Measurements from ENCODE around the gene PFKFB3.

DNA sequence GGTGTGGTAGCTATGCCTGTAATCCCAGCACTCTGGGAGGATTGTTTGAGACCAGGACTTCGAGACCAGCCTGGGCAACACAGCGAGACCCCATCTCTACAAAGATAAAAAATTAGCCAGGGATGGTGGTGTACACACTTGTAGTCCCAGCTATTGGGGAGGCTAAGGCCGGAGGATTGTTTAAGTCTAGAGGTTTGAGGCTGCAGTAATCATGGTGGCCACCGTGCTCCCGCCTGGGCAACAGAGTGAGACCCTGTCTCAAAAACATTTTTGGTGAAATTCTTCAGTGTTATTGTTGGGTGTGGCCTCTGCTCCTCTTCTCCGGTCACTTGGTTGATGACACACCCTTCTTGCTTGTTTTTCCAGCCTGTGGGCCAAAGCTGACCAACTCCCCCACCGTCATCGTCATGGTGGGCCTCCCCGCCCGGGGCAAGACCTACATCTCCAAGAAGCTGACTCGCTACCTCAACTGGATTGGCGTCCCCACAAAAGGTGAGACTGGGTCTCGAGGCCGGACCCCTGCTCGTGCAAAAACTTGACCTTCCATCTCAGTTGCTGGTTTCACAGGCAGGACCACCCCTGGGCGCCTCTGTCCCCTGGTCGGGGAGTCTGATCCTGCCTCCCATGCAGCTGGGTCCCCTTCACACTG is 10.6 kb downstream of the PFKFB3 start:
- TF ChIP-seq, protein P1, sequence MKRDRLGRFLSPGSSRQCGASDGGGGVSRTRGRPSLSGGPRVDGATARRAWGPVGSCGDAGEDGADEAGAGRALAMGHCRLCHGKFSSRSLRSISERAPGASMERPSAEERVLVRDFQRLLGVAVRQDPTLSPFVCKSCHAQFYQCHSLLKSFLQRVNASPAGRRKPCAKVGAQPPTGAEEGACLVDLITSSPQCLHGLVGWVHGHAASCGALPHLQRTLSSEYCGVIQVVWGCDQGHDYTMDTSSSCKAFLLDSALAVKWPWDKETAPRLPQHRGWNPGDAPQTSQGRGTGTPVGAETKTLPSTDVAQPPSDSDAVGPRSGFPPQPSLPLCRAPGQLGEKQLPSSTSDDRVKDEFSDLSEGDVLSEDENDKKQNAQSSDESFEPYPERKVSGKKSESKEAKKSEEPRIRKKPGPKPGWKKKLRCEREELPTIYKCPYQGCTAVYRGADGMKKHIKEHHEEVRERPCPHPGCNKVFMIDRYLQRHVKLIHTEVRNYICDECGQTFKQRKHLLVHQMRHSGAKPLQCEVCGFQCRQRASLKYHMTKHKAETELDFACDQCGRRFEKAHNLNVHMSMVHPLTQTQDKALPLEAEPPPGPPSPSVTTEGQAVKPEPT (CRISPR knock-in tag; IDR thresholded peaks at IDR 0.05; ENCODE audit: low read depth) = no peak
- no peak for TF ChIP-seq ARID2 (CRISPR knock-in tag; IDR thresholded peaks at IDR 0.05; ENCODE audit: borderline replicate concordance)
- TF ChIP-seq CREB1 (IDR thresholded peaks at IDR 0.05) = no peak
- TF ChIP-seq CREB1 (CRISPR knock-in tag; IDR thresholded peaks at IDR 0.05) = no peak
- TF ChIP-seq, protein P2, sequence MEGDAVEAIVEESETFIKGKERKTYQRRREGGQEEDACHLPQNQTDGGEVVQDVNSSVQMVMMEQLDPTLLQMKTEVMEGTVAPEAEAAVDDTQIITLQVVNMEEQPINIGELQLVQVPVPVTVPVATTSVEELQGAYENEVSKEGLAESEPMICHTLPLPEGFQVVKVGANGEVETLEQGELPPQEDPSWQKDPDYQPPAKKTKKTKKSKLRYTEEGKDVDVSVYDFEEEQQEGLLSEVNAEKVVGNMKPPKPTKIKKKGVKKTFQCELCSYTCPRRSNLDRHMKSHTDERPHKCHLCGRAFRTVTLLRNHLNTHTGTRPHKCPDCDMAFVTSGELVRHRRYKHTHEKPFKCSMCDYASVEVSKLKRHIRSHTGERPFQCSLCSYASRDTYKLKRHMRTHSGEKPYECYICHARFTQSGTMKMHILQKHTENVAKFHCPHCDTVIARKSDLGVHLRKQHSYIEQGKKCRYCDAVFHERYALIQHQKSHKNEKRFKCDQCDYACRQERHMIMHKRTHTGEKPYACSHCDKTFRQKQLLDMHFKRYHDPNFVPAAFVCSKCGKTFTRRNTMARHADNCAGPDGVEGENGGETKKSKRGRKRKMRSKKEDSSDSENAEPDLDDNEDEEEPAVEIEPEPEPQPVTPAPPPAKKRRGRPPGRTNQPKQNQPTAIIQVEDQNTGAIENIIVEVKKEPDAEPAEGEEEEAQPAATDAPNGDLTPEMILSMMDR (CRISPR knock-in tag; IDR thresholded peaks at IDR 0.05) = no peak
- TF ChIP-seq, protein P3, sequence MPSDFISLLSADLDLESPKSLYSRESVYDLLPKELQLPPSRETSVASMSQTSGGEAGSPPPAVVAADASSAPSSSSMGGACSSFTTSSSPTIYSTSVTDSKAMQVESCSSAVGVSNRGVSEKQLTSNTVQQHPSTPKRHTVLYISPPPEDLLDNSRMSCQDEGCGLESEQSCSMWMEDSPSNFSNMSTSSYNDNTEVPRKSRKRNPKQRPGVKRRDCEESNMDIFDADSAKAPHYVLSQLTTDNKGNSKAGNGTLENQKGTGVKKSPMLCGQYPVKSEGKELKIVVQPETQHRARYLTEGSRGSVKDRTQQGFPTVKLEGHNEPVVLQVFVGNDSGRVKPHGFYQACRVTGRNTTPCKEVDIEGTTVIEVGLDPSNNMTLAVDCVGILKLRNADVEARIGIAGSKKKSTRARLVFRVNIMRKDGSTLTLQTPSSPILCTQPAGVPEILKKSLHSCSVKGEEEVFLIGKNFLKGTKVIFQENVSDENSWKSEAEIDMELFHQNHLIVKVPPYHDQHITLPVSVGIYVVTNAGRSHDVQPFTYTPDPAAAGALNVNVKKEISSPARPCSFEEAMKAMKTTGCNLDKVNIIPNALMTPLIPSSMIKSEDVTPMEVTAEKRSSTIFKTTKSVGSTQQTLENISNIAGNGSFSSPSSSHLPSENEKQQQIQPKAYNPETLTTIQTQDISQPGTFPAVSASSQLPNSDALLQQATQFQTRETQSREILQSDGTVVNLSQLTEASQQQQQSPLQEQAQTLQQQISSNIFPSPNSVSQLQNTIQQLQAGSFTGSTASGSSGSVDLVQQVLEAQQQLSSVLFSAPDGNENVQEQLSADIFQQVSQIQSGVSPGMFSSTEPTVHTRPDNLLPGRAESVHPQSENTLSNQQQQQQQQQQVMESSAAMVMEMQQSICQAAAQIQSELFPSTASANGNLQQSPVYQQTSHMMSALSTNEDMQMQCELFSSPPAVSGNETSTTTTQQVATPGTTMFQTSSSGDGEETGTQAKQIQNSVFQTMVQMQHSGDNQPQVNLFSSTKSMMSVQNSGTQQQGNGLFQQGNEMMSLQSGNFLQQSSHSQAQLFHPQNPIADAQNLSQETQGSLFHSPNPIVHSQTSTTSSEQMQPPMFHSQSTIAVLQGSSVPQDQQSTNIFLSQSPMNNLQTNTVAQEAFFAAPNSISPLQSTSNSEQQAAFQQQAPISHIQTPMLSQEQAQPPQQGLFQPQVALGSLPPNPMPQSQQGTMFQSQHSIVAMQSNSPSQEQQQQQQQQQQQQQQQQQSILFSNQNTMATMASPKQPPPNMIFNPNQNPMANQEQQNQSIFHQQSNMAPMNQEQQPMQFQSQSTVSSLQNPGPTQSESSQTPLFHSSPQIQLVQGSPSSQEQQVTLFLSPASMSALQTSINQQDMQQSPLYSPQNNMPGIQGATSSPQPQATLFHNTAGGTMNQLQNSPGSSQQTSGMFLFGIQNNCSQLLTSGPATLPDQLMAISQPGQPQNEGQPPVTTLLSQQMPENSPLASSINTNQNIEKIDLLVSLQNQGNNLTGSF (CRISPR knock-in tag; IDR thresholded peaks at IDR 0.05) = no peak
- TF ChIP-seq CREM (IDR thresholded peaks at IDR 0.05) = no peak
- TF ChIP-seq CREM (CRISPR knock-in tag; IDR thresholded peaks at IDR 0.05) = no peak
- no peak for TF ChIP-seq ZBTB21 (CRISPR knock-in tag; IDR thresholded peaks at IDR 0.05)
- TF ChIP-seq, protein P4, sequence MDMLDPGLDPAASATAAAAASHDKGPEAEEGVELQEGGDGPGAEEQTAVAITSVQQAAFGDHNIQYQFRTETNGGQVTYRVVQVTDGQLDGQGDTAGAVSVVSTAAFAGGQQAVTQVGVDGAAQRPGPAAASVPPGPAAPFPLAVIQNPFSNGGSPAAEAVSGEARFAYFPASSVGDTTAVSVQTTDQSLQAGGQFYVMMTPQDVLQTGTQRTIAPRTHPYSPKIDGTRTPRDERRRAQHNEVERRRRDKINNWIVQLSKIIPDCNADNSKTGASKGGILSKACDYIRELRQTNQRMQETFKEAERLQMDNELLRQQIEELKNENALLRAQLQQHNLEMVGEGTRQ (IDR thresholded peaks at IDR 0.05; ENCODE audit: low read depth, low read length) = no peak
- TF ChIP-seq, protein P4 (CRISPR knock-in tag; IDR thresholded peaks at IDR 0.05; ENCODE audit: borderline replicate concordance) = no peak
- TF ChIP-seq, protein P5, sequence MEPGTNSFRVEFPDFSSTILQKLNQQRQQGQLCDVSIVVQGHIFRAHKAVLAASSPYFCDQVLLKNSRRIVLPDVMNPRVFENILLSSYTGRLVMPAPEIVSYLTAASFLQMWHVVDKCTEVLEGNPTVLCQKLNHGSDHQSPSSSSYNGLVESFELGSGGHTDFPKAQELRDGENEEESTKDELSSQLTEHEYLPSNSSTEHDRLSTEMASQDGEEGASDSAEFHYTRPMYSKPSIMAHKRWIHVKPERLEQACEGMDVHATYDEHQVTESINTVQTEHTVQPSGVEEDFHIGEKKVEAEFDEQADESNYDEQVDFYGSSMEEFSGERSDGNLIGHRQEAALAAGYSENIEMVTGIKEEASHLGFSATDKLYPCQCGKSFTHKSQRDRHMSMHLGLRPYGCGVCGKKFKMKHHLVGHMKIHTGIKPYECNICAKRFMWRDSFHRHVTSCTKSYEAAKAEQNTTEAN (CRISPR knock-in tag; conservative IDR thresholded peaks at IDR 0.05) = no peak
